ENCODE data around the gene HOXB7. TPM values are rescaled to one million over a fixed set of nuclear protein-coding genes. Genes with fewer than 3 reads are reported as not detected.

Gene HOXB7
- total RNA-seq, 1 experiment from 2014 or later = not detected

DNA sequence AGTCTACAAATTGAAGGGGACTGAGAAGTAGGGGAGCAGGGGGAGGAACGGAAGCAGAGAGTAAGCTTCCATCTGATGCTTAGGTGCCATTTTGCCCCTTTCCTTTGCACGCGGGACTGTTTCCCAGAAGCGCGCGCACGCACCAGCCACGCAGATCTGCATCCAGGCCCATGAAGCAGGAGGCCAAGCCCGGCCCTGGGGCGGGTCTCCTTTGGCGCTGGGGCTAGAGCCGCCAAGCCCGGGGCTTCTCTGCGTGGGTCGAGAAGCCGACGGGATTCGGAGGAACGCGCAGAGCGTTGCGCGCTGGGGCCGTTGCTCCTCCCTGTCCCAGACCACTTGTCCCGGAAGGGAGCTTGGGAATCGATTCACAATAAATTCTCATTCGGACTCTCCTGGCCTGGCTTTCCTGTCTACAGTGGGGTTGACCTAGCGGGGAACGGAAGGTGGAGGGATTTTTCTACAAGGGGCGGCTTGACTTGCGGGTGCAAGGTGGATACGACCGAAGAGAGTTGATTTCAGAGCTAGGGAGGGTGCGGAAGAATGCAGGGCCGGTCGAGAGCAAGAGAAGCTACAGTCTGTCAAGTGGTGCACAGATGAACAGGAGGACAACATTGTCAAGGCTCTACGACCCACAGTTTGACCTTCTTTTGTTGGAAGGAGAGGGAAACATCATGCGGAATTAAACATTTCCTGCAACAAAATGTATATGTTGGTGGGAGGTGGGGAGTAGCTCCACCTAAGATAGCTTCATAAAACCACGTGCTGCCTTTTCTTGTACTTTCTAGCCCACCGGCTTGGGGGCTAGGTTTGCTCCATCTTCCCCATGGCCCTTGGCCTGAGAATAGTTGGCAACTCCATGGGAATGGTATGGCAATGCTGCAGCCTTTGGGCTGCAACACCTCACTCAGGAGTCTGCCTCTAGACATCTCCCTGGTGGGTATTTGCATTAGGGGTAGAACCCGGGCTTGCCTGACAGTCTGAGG, 10.9 kb upstream of the HOXB7 start:
- peaks cover 100% of the 10 kb centered on the region; the same call in 1 of the 2 replicates for H3K27me3 Mint-ChIP-seq (ENCODE audit: low read depth)
- ATAC-seq (no peak), DNase-seq (ENCODE audit: low spot score) (no peak)
- CTCF ChIA-PET = interaction anchor here (0.9 to 4.1 kb wide), 4 partner anchors 15 to 341 kb away, joined by 3 to 27 read pairs (median 6); no protein-coding TSS in a partner anchor
- peaks cover 25% of the 10 kb centered on the region for H3K4me1 Mint-ChIP-seq
- no peaks in the 10 kb centered on the region for H3K36me3 Mint-ChIP-seq
- POLR2A ChIA-PET = no interaction called here
- H3K9me3 Mint-ChIP-seq = no peaks in the 10 kb centered on the region
- TF ChIP-seq SOX15 (CRISPR knock-in tag; IDR thresholded peaks at IDR 0.05) = no peak
- no peak for TF ChIP-seq GRHL2 (CRISPR knock-in tag; IDR thresholded peaks at IDR 0.05; ENCODE audit: insufficient replicate concordance, severe bottlenecking)
- TF ChIP-seq EMX1 (CRISPR knock-in tag; IDR thresholded peaks at IDR 0.05) = no peak
- TF ChIP-seq NFYB (CRISPR knock-in tag; conservative IDR thresholded peaks at IDR 0.05; ENCODE audit: low read depth) = no peak
- no peak for TF ChIP-seq ZNF671 (CRISPR knock-in tag; IDR thresholded peaks at IDR 0.05)
- no peak for TF ChIP-seq MLX (CRISPR knock-in tag; IDR thresholded peaks at IDR 0.05)
- TF ChIP-seq ZNF281 (CRISPR knock-in tag; IDR thresholded peaks at IDR 0.05) = no peak
- no peak for TF ChIP-seq TEAD1 (CRISPR knock-in tag; IDR thresholded peaks at IDR 0.05)
- TF ChIP-seq TP53 (CRISPR knock-in tag; IDR thresholded peaks at IDR 0.05) = no peak
- TF ChIP-seq FOXJ3 (CRISPR knock-in tag; IDR thresholded peaks at IDR 0.05; ENCODE audit: borderline replicate concordance) = no peak
- TF ChIP-seq CREB1 (CRISPR knock-in tag; IDR thresholded peaks at IDR 0.05) = no peak
- TF ChIP-seq ZNF512 (CRISPR knock-in tag; IDR thresholded peaks at IDR 0.05; ENCODE audit: borderline replicate concordance) = no peak
- TF ChIP-seq NR3C1 (CRISPR knock-in tag; conservative IDR thresholded peaks at IDR 0.05; ENCODE audit: low read depth) = no peak
- TF ChIP-seq ZBTB21 (CRISPR knock-in tag; IDR thresholded peaks at IDR 0.05; ENCODE audit: borderline replicate concordance) = no peak
- TF ChIP-seq ZNF396 (CRISPR knock-in tag; IDR thresholded peaks at IDR 0.05; ENCODE audit: borderline replicate concordance) = no peak
- no peak for TF ChIP-seq TCF7 (CRISPR knock-in tag; IDR thresholded peaks at IDR 0.05; ENCODE audit: low read depth)
- TF ChIP-seq NR2C2 (CRISPR knock-in tag; IDR thresholded peaks at IDR 0.05) = no peak
- no peak overlapping the region for H3K4me3 Mint-ChIP-seq
- H3K27ac Mint-ChIP-seq = no peak overlapping the region

DNA sequence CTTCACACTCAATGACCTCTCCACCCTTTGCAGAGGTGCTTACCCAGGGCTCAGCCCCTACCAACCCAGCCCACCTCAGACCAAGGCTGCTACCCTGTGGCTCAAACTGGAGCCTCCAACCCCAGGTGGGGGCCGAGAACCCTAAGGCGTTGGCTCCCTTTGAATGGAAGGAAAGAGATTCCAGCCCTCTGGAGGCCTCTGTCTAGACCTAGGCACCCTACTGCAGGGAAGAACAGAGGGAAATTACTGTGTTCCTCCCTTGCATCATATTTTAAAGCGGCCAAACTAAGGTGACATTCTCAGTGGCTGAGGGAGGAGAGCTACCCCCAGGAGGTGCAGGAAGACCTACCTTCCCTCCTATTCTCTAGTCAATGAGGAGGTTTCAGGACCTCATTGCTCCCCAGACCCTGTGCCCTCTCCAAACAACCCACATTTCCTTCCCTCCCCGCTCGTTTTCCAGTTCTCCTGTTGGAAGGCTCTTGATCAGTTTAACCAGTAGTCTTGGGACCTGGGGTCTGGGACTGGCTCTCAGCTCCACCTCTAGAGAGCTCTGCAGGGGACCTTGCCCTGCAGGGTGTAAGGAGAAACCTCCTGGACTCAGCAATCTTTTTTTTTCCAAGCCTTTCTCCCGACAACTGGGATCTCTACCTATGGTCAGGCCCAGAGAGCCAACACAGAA, 9.8 kb upstream of the HOXB7 start:
- ATAC-seq = no peak
- TF ChIP-seq CBFB (CRISPR knock-in tag; IDR thresholded peaks at IDR 0.05; ENCODE audit: low read depth) = no peak
- TF ChIP-seq HMGA2 (CRISPR knock-in tag; IDR thresholded peaks at IDR 0.05) = no peak
- no peak for TF ChIP-seq ZNF138 (CRISPR knock-in tag; conservative IDR thresholded peaks at IDR 0.05)
- POLR2A ChIA-PET = interaction anchor here (0.5 kb wide), 1 partner anchor 229 kb away, joined by 3 read pairs; no protein-coding TSS in a partner anchor
- peaks cover 100% of the 10 kb centered on the region; the same call in 1 of the 2 replicates for H3K27me3 Mint-ChIP-seq (ENCODE audit: low read depth)
- H3K27ac Mint-ChIP-seq = no peak overlapping the region
- H3K4me3 Mint-ChIP-seq = no peak overlapping the region
- no peak for DNase-seq (ENCODE audit: low spot score)
- no peaks in the 10 kb centered on the region for H3K9me3 Mint-ChIP-seq
- H3K4me1 Mint-ChIP-seq = peaks cover 20% of the 10 kb centered on the region
- H3K36me3 Mint-ChIP-seq = no peaks in the 10 kb centered on the region
- CTCF ChIA-PET = interaction anchor here (0.5 to 4.1 kb wide), 4 partner anchors 16 to 131 kb away, joined by 3 to 27 read pairs (median 6); partner anchors contain the start of gene HOXB5
